Activated CD4-positive, alpha-beta T cell treated with anti-CD3 and anti-CD28 coated beads for 4 hours (primary cell): ENCODE data around the gene COMMD4.
"Not testable (repeated sequence)": the region's sequence is repeated elsewhere in the genome, so short reads cannot be mapped to it uniquely, and the experiment has no call there.

ENCODE experiments used
- DNase-seq, 2 donors: peaks; one replicate each; pipeline ENCODE4 v3.0.0-alpha.2; 2020

Gene COMMD4

DNA sequence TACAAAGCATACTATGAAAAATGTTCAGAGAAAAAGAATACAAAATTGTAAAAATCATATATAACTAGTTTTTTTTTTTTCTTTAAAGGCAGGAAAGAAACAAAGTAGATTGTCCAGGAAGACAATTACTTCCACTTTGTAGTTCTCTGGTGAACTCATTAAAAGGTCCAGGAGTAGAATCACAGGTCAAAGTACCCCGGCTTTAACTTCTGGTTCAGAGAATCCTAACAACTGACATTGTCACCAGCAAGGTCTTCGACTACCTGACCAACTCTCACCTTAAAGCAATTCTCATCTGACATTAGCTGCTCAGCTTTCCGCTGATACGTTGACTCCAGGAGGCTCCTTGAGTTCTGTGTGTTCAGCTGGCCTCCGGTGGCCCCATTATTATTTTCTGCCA, 48.1 kb downstream of the COMMD4 start:
- DNase-seq = not testable (repeated sequence)
